Peyer's patch (tissue), 4 donors: ENCODE measurements around the gene CCDC157. TPM values are rescaled to one million over a fixed set of nuclear protein-coding genes. Genes with fewer than 3 reads are reported as not detected.

Experiments
- DNase-seq, 3 donors: peaks; one replicate each; pipeline ENCODE4 v3.0.0-alpha.2; 2017 to 2019
- H3K27ac ChIP-seq, 4 donors: fragments of 200-600 bp; sonication (generic); one replicate each; pipeline ENCODE4 v1.5.1; 2016 to 2019
- H3K27me3 ChIP-seq, 2 donors: fragments of 200-600 bp; sonication (generic); one replicate each; pipeline ENCODE4 v1.5.1; 2019
- H3K36me3 ChIP-seq, 3 donors: fragments of 200-600 bp; sonication (generic); one replicate each; pipeline ENCODE4 v1.5.1; 2016 to 2019
- H3K4me1 ChIP-seq, 4 donors: fragments of 200-600 bp; sonication (generic); one replicate each; pipeline ENCODE4 v1.5.1; 2016 to 2019
- H3K4me3 ChIP-seq, 4 donors: fragments of 200-600 bp; sonication (generic); 1 replicate in 3 of 4; 2 replicates in 1 of 4; pipeline ENCODE4 v1.5.1; 2016 to 2019; ENCODE audit warnings: mild to moderate bottlenecking in 1 of 4
- H3K9me3 ChIP-seq, 4 donors: fragments of 200-600 bp; sonication (generic); one replicate each; pipeline ENCODE4 v1.5.1; 2016 to 2019; ENCODE audit warnings: mild to moderate bottlenecking in 1 of 4
- POLR2A ChIP-seq, 2 donors: fragments of 450-650 bp; IDR thresholded peaks; one replicate each; pipeline ENCODE4 v1.5.1; 2017; ENCODE audit warnings: antibody characterized with exemption in 2 of 2, mild to moderate bottlenecking in 2 of 2, moderate library complexity in 2 of 2
- total RNA-seq, 4 donors: library from RNA; depleted of rRNA; stranded (reverse); fragments of >200 nt; gene quantifications; one replicate each; pipeline ENCODE4 v1.1.0, GENCODE V29; 2016
- TF ChIP-seq, protein P1 (sequence below), 6 experiments: fragments of 450-650 bp in 4 of 6; fragments of 200-600 bp in 2 of 6; sonication (generic) in 1 of 6; IDR thresholded peaks; one replicate each; pipeline ENCODE4 v1.5.1; 2017 to 2019; ENCODE audit warnings: antibody characterized with exemption in 6 of 6, mild to moderate bottlenecking in 3 of 6, moderate library complexity in 1 of 6

The CCDC157 gene
- total RNA-seq = 1 to 10 TPM; 3.5 to 8.8 (median 6.9) TPM

DNA sequence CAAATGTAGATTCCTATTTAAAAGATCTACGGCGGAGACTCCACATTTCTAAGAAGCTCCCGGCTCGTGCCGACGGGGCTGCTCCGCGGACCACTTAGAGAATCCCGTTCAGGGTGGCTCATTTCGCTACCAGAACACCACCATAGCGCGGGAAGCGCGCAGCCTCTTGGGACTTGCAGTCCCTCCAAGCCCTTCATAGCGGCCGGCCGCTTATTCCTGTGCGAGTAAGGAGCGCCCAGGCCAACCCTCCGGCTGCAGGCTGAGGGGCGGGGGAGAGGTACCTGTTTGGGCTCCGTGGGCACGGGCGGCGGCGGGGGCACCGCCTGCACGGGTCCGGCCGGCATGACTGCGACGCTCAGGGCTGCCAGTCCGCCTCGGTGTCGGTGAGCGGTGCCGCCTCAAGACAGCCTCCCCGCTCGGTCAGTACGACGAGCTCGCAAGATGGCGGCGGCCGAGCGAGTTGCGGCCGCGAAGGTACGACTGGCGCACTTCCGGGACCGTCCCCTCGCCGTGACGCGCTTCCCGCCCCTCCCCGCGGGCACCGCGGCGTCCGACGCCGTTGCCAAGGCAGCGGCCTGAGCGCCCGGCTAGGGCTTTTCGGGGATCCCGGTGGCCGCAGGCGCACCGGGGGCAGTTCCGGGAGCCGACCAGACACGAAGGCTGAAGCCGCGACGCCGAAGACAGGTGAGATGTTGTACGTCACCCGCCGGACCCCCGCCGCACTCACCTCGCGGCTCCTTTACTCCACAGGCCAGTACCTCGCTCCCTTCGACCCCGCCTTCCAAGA lies at the start of gene CCDC157, which contains the start of gene SF3A1:
CCDC157 (plus strand) TSS at position 559 of the 787 bp plus-strand sequence. CDS start 8,994 bp downstream, outside the sequence.
SF3A1 (minus strand) TSS at position 446 of the 787 bp plus-strand sequence; CDS start at position 344, 102 bp downstream.
- peak; percentile 91 for TF ChIP-seq POLR2A (IDR thresholded peaks at IDR 0.05)
- TF ChIP-seq, protein P1, sequence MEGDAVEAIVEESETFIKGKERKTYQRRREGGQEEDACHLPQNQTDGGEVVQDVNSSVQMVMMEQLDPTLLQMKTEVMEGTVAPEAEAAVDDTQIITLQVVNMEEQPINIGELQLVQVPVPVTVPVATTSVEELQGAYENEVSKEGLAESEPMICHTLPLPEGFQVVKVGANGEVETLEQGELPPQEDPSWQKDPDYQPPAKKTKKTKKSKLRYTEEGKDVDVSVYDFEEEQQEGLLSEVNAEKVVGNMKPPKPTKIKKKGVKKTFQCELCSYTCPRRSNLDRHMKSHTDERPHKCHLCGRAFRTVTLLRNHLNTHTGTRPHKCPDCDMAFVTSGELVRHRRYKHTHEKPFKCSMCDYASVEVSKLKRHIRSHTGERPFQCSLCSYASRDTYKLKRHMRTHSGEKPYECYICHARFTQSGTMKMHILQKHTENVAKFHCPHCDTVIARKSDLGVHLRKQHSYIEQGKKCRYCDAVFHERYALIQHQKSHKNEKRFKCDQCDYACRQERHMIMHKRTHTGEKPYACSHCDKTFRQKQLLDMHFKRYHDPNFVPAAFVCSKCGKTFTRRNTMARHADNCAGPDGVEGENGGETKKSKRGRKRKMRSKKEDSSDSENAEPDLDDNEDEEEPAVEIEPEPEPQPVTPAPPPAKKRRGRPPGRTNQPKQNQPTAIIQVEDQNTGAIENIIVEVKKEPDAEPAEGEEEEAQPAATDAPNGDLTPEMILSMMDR (IDR thresholded peaks at IDR 0.05) = peak in 3 of 6 experiments; percentile 9 to 29 (median 16)
- peak; percentile 86 to 93 (median 93) for DNase-seq

DNA sequence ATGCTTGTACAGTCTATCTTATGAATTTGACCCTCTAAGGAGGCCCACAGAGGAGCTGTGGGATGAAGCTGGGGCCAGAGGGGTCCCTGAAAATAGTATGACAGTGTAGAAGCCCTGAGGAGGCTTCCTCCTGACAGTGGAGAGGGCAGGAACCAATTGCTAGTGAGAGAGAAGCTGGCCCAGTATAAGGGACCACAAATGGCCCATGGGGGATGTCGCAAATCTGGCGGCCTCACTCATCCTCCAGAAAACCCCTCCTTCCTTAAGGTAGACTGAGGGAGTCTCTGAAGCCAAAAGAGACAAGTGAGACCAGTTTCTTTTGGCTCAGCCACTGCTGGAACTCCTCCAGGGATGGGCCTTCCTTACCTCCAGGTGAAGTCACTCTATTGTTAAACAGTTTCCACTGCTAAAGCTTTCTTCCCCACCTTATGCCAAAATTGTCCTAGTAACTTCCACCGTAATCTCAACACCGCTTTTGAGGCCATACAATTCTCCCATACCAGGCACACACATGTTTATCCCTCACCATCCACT lies 49.7 kb upstream of the CCDC157 start:
- Histone ChIP-seq H3K4me3 (no peak overlapping the region), H3K27ac (peak overlapping the region; percentile 83 to 89 (median 87)), H3K4me1 (peaks cover 18 to 99% (median 80%) of the 10 kb centered on the region in 4 donors), H3K9me3 (no peaks in the 10 kb centered on the region), H3K27me3 (no peaks in the 10 kb centered on the region), H3K36me3 (peaks cover 0 to 17% (median 0%) of the 10 kb centered on the region in 3 donors)
- no peak for DNase-seq
- TF ChIP-seq, protein P1 (IDR thresholded peaks at IDR 0.05) = no peak
- TF ChIP-seq POLR2A (IDR thresholded peaks at IDR 0.05) = no peak

More for the DNA sequence above, at the start of gene CCDC157, which contains the start of gene SF3A1:
- H3K9me3 ChIP-seq = no peaks in the 10 kb centered on the region
- peaks cover 0 to 32% (median 9%) of the 10 kb centered on the region in 4 donors for H3K4me1 ChIP-seq
- H3K27me3 ChIP-seq = no peaks in the 10 kb centered on the region
- peak within 1 kb of the TSS; percentile 97 to 98 (median 98) for H3K27ac ChIP-seq
- peak within 1 kb of the TSS; percentile 83 to 99 (median 90) for H3K4me3 ChIP-seq
- H3K36me3 ChIP-seq = peaks cover 0 to 15% (median 0%) of the 10 kb centered on the region in 3 donors

DNA sequence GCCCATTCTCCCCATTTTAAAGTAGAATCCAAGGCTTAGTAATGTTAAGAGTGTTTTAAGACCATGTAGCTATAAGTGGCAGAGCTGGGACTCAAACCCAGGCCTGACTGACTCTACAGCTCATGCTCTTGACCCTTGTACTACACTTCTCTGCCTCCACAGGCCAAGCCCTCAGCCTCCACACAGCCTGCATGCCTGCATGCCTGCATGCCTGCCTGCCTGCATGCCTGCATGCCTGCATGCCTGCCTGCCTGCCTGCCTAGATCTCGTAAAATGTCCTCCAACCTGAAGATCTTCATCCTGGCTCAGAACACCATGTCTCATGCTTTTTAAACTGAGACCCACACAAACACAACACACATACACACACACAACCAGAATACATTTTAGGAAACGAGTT lies 48.7 kb upstream of the CCDC157 start:
- H3K27me3 ChIP-seq = no peaks in the 10 kb centered on the region
- peak overlapping the region; percentile 59 to 89 (median 87) for H3K27ac ChIP-seq
- peaks cover 18 to 99% (median 77%) of the 10 kb centered on the region in 4 donors for H3K4me1 ChIP-seq
- no peak for DNase-seq
- peaks cover 0 to 13% (median 0%) of the 10 kb centered on the region in 3 donors for H3K36me3 ChIP-seq
- no peaks in the 10 kb centered on the region for H3K9me3 ChIP-seq
- TF ChIP-seq POLR2A (IDR thresholded peaks at IDR 0.05) = no peak
- H3K4me3 ChIP-seq = no peak overlapping the region

DNA sequence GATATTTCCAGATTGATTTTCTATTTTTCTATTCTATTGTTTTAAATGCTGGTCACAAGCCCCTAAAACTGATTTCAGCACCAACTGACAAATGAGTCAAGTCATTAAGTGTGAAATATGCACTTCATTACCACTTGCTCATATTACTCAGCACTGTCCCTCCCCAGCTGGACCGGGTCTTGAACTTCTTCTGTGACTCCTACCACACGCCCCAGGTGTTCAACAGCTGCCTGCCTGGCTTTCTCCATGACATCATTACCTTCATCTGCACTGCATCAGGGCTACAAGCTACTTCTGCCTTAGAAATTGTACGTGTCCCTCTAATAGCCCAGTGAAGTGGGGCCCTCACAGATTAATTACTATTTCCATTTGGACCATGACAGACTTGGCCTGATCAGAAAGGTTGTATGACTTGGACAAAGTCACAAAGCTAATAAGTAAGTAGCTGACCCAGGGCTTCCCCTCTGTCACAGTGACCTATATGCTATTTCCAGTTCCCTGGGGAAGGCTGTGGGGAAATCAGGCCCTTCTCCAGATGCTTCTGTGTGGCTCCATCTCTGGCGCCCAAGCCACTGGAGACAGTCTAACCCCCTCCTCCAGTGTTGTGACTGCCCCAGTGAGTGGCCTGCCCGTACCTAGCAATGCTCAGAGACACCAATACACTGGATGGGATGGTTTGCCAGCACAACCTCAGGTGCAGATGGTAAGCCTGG lies 48.1 kb upstream of the CCDC157 start:
- TF ChIP-seq, protein P1 (IDR thresholded peaks at IDR 0.05) = no peak
- TF ChIP-seq POLR2A (IDR thresholded peaks at IDR 0.05) = no peak
- peak overlapping the region; percentile 59 to 89 (median 87) for H3K27ac ChIP-seq

DNA sequence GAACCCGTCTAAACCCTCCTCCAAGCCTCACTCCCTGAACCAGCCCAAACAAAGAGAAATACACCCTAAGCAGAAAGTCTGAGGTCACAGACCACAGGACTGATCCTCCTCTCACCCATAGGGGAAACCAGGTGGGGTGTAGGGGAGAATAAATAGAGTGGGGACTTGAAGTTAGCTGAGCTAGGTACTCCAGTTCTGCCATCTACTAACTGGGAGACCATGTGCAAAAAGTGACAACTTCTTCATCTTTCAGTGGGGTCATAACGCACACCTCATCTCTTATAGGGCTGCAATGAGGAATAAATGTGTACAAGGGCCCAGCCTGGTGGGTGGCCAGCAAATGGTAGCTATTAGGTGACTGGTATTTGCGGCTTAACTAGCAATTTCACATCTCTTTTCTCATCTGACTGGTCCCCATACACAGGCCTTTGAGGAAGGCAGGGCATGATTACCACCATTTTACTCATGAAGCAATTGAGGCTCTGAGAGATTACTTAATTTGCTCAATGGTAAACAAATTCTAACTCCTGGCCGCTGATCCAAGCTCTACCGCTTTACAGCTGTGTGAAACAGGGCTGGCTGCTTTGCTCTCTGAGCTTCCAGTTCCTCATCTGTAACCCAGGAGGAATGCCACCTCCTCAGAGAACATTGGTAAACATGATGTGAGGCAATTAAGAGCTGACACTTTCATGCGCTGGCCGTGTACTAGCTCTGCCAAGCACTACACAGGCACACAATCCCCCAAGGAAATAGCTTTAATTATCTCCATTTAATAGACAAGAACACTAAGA lies 46.7 kb upstream of the CCDC157 start:
- Histone ChIP-seq H3K9me3 (no peaks in the 10 kb centered on the region), H3K4me1 (peaks cover 17 to 96% (median 72%) of the 10 kb centered on the region in 4 donors), H3K36me3 (no peaks in the 10 kb centered on the region), H3K27me3 (no peaks in the 10 kb centered on the region), H3K4me3 (no peak overlapping the region), H3K27ac (peak overlapping the region; percentile 59 to 89 (median 87))
- DNase-seq = peak in 2 of 3 donors; percentile 60 to 76
- TF ChIP-seq, protein P1 (IDR thresholded peaks at IDR 0.05) = peak in 1 of 6 experiments; percentile 24
- TF ChIP-seq POLR2A (IDR thresholded peaks at IDR 0.05) = no peak

More for the DNA sequence above, 48.1 kb upstream of the CCDC157 start:
- Histone ChIP-seq H3K36me3 (peaks cover 0 to 7% (median 0%) of the 10 kb centered on the region in 3 donors), H3K4me1 (peaks cover 19 to 97% (median 74%) of the 10 kb centered on the region in 4 donors), H3K27me3 (no peaks in the 10 kb centered on the region), H3K4me3 (no peak overlapping the region), H3K9me3 (no peaks in the 10 kb centered on the region)
- peak in 2 of 3 donors; percentile 78 to 84 for DNase-seq
